GM12801 (cell line): ENCODE measurements around the gene RIN3.

Experiments
- CTCF ChIP-seq: IDR thresholded peaks from one replicate; pipeline ENCODE4 v1.5.1; 2011; ENCODE audit warnings: control low read depth; ENCODE audit not compliant: insufficient read length; ENCODE audit errors: extremely low read depth

RIN3 gene

GRCh38 chr14:92572050-92572449, 58.5 kb downstream of the RIN3 start:
- no peak for TF ChIP-seq CTCF

DNA sequence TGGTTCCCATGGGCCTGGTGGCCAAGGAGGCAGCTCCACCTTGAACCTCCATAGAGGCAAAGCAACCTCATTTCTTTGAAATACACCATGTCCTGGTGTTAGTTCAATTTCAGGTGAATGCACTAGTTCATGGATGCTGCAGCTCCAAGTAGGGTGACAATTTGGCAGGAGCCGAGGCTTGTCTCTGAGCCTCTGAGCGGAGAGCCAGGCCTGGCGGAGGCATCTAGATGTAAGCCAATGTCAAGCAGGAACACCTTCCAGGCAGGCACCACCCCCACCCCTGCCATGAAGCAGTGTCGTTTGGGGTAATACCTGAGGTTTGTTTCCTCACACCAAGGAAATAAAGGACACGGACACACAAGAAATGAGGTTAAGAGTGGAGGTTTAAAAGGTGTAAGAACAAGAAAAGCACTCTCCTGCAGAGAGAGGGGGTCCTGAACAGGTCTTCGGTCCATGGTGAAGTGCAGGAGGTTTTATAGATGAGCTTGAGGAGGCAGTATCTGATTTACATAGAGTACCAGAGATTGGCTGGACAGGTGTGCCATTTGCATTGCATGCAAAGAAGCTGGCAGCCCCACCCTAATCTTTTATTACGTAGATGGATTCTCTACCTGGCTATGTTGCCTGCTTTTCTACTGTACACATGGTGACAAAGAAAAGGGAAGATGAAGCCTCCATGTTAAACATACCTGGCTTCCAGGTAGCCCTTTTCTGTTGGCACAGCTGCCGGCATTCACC, 60.3 kb downstream of the RIN3 start:
- TF ChIP-seq CTCF, result no peak

- no peak for TF ChIP-seq CTCF
Observed at GRCh38 chr14:92575061-92575747, 61.6 kb downstream of the RIN3 start.

DNA sequence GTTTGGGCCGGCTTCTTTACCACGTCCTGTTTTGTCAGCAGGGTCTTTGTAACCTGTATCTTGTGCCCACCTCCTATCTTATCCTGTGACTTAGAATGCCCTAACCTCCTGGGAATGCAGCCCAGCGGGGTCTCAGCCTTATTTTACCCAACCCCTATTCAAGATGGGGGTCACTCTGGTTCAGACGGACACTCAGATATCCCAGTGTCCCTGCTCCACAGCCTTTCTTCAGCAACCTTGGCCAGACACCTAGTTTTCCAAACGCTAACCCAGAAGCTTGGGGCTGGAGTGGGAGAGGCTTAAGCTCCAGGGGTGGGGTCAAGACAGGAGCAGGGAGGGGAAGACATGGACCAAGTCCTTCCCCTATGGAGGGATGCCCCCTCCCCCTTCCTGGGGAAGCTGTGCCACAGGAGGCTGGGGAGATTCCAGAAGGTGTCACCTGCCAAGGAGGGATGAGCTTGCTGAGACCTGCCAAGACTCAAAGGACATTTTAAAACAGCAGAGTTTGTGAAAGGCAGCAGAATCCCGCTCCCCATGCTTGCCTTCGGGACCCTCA, 62.2 kb downstream of the RIN3 start:
- no peak for TF ChIP-seq CTCF

- no peak for TF ChIP-seq CTCF
Observed at GRCh38 chr14:92577321-92577742, 63.8 kb downstream of the RIN3 start.

GRCh38 chr14:92578511-92578910, 64.9 kb downstream of the RIN3 start:
- no peak for TF ChIP-seq CTCF

GRCh38 chr14:92579244-92579936, 65.8 kb downstream of the RIN3 start:
- TF ChIP-seq CTCF, result no peak
